SK-N-SH treated with all-trans-retinoic acid at 6 μM for 48 hours (cell line): ENCODE measurements around the gene FAM20C.

Experiments used
- CREB5 ChIP-seq: fragments of 250-450 bp; sonication (Bioruptor Pico); IDR thresholded peaks from 2 replicates; pipeline ENCODE4 v1.5.1; 2020; ENCODE audit warnings: low read depth, mild to moderate bottlenecking, moderate library complexity
- ISL1 ChIP-seq: fragments of 250-450 bp; sonication (Bioruptor Pico); IDR thresholded peaks from 2 replicates; pipeline ENCODE4 v2.1.2; 2022; ENCODE audit warnings: mild to moderate bottlenecking, moderate library complexity
- PATZ1 ChIP-seq: fragments of 250-450 bp; sonication (Bioruptor Pico); IDR thresholded peaks from 2 replicates; pipeline ENCODE4 v1.8.0; 2020; ENCODE audit warnings: mild to moderate bottlenecking, moderate library complexity, borderline replicate concordance
- RARB ChIP-seq: fragments of 250-450 bp; sonication (Bioruptor Pico); IDR thresholded peaks from 2 replicates; pipeline ENCODE4 v1.8.0; 2021; ENCODE audit warnings: mild to moderate bottlenecking, moderate library complexity
- TSHZ2 ChIP-seq: fragments of 250-450 bp; sonication (Bioruptor Pico); IDR thresholded peaks from 2 replicates; pipeline ENCODE4 v1.5.0; 2020; ENCODE audit warnings: mild to moderate bottlenecking, moderate library complexity
- ZFP3 ChIP-seq: fragments of 250-450 bp; sonication (Bioruptor Pico); IDR thresholded peaks from 2 replicates; pipeline ENCODE4 v1.5.0; 2020; ENCODE audit warnings: mild to moderate bottlenecking, moderate library complexity

- TF ChIP-seq CREB5 (CRISPR knock-in tag) = no peak
- TF ChIP-seq RARB (CRISPR knock-in tag) = no peak
- no peak for TF ChIP-seq PATZ1 (CRISPR knock-in tag)
- no peak for TF ChIP-seq TSHZ2
- no peak for TF ChIP-seq ISL1 (CRISPR knock-in tag)
- no peak for TF ChIP-seq ZFP3
These were observed 52.6 kb downstream of the FAM20C start for GRCh38 chr7:244974-245373.
